NCI-H187 (cell line): ENCODE measurements around the gene SMS.

Source experiments
- DNase-seq, 2 experiments: peaks; one replicate each; lab custom pipeline; 2025; lab: John Stamatoyannopoulos, UW

Gene SMS

GRCh38 chrX:21940356-21940829 lies at the start of gene SMS:
Gene SMS (plus strand): TSS chrX:21940709. CDS start chrX:21940825, 116 bp downstream.
- peak in 1 of 2 experiments; percentile 6 for DNase-seq

GRCh38 chrX:21905313-21905712 lies 35.2 kb upstream of the SMS start:
- no peak for DNase-seq

GRCh38 chrX:21905953-21906352 lies 34.6 kb upstream of the SMS start:
- no peak for DNase-seq

- no peak for DNase-seq
Observed at GRCh38 chrX:21907260-21907659, 33.2 kb upstream of the SMS start.

DNA sequence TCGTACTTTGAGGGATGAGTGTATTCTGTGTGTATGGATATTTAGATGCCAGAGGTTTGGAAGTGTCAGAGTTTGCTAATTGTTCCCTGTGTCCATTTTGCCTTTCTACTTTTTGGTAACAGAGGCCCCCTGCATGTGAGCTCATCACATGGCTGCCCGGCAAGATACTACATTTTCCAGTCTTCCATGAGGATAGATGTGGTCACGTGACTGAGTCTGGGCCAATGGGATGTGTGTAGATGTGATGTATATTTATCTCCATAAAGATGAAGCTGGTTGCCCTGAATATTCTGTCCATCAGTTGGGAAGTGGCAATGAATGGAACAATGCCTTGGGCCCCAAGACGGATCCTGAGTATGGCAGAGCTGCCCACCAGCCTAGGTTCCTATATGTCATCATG lies 29.0 kb upstream of the SMS start:
- no peak for DNase-seq

- no peak for DNase-seq
Observed at GRCh38 chrX:21912220-21912619, 28.3 kb upstream of the SMS start.

- DNase-seq: no peak
Observed at GRCh38 chrX:21912989-21913388, 27.5 kb upstream of the SMS start.

DNA sequence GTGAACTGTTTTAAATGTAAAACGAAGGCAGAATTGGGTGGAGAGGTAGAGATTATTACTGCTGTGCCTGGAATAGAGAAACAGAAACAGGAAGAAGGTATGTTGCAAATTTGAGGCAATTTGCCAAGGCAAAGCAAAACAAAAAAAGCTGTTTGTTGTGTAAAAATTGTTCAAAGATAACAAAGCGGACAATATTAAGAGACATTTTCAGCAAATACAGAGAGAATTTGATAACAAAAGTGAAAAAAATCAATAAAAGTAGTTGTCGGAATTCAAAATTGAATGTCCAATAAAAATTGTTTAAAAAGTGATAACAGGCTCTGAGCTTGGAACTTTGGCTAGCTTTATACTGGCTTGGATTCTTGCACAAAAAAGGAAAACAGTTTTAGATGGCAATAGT lies 14.4 kb upstream of the SMS start:
- DNase-seq: no peak

- no peak for DNase-seq
Observed at GRCh38 chrX:21926527-21927278, 13.8 kb upstream of the SMS start.

- DNase-seq: no peak
Observed at GRCh38 chrX:21929209-21929608, 11.3 kb upstream of the SMS start.

GRCh38 chrX:21930986-21931385 lies 9.5 kb upstream of the SMS start:
- no peak for DNase-seq

GRCh38 chrX:21932292-21933002 lies 8.1 kb upstream of the SMS start:
- DNase-seq: no peak

GRCh38 chrX:21933077-21933476 lies 7.4 kb upstream of the SMS start:
- no peak for DNase-seq

GRCh38 chrX:21934414-21934813 lies 6.1 kb upstream of the SMS start:
- no peak for DNase-seq

GRCh38 chrX:21939906-21940305 lies 603 bp upstream of the SMS start:
- DNase-seq: no peak

- no peak for DNase-seq
Observed at GRCh38 chrX:21943460-21944135, 3.1 kb downstream of the SMS start.

DNA sequence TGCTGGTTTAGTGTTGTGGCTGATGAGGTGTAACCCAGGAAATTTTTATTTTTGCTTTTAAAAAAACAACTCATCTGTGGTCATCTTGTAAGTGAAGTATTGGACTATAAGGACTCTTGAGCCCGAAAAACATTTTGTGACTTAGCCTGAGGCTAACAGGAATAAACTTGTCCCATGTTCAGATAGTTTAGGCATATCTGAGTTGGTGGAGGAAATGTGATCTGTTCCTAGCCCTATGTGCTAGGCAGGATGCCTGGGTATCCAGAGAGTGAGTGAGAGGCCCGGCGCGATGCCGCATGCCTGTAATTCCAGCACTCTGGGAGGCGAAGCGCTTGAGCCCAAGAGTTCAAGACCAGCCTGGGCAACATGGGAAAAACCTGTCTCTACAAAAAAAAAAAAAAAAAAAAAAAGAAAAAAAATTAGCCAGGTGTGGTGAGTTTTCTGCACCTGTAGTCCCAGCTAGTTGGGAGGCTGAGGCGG lies 3.7 kb downstream of the SMS start:
- DNase-seq: no peak

- no peak for DNase-seq
Observed at GRCh38 chrX:21946925-21947641, 6.6 kb downstream of the SMS start.

GRCh38 chrX:21947671-21948070 lies 7.2 kb downstream of the SMS start:
- no peak for DNase-seq

- no peak for DNase-seq
Observed at GRCh38 chrX:21948897-21949578, 8.5 kb downstream of the SMS start.

- no peak for DNase-seq
Observed at GRCh38 chrX:21949689-21950088, 9.2 kb downstream of the SMS start.
